ENCODE data around the gene DVL2.
"Not testable (repeated sequence)": the region's sequence is repeated elsewhere in the genome, so short reads cannot be mapped to it uniquely, and the experiment has no call there.

Gene DVL2

GRCh38 chr17:7254511-7254910 is 20.2 kb upstream of the DVL2 start:
- no peak for DNase-seq

GRCh38 chr17:7253082-7253481 is 18.8 kb upstream of the DVL2 start:
- DNase-seq = no peak

- DNase-seq = peak; percentile 91
Measured at GRCh38 chr17:7252176-7253043, 18.1 kb upstream of the DVL2 start, which contains the start of gene ELP5. TSS of gene ELP5 (plus strand) at chr17:7252215. CDS start at chr17:7252551, 336 bp downstream.

- DNase-seq = peak; percentile 97
Measured at GRCh38 chr17:7251661-7252175, 17.4 kb upstream of the DVL2 start, which contains the start of gene CTDNEP1. TSS of gene CTDNEP1 (minus strand) at chr17:7251734. CDS start at chr17:7251296, 438 bp downstream.

- no peak for DNase-seq
Measured at GRCh38 chr17:7250695-7251627, 16.6 kb upstream of the DVL2 start.

GRCh38 chr17:7249830-7250229 is 15.5 kb upstream of the DVL2 start:
- DNase-seq = no peak

GRCh38 chr17:7249214-7249613 is 14.9 kb upstream of the DVL2 start:
- DNase-seq = no peak

GRCh38 chr17:7248796-7249195 is 14.5 kb upstream of the DVL2 start:
- no peak for DNase-seq

DNA sequence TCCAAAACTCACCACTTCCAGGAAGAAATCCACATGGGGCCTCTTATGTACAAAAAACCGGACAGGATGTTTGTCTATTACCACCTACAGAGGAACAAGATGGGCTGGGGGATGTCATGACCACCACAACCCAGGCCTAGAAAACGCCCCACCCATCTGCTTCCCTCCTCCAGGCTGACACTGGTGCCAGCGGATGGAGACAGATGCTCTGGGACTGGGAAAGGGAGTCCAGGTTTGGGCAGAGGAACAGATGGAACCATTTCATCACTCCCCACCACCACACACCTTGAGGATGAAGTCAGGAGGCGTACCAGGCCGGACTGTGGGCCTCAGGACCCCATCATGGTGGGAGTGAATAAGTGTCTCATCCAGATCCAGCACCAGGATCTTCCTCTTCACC is 12.5 kb upstream of the DVL2 start:
- no peak for DNase-seq

GRCh38 chr17:7243838-7244237 is 9.5 kb upstream of the DVL2 start:
- not testable (repeated sequence) for DNase-seq

- DNase-seq = no peak
Measured at GRCh38 chr17:7243453-7243729, 9.1 kb upstream of the DVL2 start.

- peak; percentile 95 for DNase-seq
Measured at GRCh38 chr17:7242717-7243452, 8.6 kb upstream of the DVL2 start.

DNA sequence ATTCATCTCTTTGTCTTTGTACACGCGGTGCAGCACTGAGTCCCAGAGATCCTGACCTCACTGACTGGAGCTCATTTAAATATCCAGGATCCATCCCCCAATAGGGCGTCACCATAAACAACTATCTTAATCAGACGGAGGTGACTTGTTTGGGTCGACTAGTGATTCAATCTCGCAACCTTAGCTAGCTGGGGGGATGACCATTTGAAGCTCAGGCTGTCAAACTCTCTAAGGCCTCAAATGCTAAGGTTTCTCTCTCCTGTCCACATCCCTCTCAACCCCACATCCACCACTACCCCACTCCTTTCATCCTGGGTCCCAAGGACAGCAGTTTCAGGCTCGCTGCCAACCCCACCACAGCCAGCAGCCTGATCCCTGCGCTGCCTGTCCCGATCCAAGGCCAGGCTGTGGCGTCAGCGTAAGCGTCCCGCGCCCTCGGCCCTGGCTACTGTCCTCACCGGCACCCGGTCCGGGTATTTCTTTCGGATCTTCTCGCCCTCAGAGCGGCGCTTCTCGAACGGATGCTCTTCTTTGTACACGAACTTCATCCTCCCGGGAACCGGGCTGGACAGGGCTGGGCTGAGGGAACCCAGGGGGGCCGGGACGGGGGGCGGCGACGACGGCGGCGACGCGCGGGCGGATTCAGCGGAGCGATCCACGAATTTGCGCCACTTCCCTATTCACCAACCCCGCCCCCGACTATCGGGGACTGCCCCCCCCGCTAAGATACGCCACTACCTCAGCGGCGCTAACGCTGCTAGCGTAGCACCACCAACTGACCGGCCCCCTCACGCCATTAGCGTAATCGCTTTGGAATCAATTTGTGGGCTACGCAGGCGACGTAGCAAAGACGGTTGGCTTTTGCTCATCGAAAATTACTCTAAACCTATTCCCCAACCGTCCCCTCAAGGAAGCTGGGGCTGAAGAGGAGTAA is 7.7 kb upstream of the DVL2 start, which contains the start of gene GABARAP:
Gene GABARAP (minus strand): TSS at position 667 of the 934 bp plus-strand sequence. CDS start 119 bp downstream, at position 548.
- peak; percentile 89 for DNase-seq

- DNase-seq = peak; percentile 37
Measured at GRCh38 chr17:7241090-7241733, 6.9 kb upstream of the DVL2 start.

GRCh38 chr17:7240375-7240774 is 6.1 kb upstream of the DVL2 start:
- no peak for DNase-seq

DNA sequence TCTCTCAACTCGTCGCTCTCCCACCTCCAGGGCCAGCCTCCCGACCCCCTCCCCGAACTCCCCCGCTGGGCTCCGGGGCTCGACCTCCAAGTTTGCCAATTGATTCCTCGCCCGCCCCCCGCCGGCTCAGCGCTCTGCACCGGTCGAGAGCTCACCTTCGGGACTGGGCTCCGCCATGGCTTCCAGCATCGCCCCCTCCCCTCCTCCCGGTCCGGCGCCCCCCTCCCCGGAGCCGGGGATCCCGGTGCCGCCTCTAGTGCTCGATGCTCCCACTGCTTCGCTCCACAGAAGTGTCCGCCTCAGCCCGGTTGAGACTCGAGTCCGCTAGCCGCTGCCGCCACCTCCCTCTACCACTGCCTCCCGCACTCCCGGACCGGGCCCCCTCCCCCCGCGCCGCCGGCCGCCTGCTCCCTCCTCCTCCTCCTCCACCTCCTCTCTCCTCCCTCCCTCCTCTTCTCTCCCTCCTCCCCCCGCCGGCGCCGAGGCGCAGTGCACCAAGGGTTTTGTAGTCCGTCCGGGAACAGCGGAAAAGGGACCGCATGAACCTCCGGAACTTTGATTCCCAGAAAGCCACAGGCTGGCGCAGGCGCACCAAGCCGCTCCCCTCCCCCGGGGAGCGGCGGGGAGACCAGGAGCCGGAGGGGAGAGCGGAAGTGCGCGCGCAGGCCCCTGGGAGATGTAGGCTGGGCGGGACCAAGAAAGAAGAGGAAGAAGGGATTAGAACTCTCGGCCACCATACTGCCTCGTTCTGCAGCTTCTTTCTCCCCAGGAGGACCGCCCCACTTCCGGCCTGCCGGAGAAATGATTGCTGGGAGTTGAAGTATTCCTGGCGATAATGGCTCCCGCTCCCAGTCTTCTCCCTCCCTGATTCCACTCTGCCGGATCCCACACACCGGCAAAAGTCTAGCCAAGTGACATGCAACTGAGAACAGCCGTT is 5.0 kb upstream of the DVL2 start, which contains the start of gene PHF23:
Gene PHF23 (minus strand): TSS at position 367 of the 937 bp plus-strand sequence. CDS start 178 bp downstream, at position 189.
- DNase-seq = peak; percentile 98

GRCh38 chr17:7238420-7239090 is 4.2 kb upstream of the DVL2 start:
- DNase-seq = peak; percentile 52

DNA sequence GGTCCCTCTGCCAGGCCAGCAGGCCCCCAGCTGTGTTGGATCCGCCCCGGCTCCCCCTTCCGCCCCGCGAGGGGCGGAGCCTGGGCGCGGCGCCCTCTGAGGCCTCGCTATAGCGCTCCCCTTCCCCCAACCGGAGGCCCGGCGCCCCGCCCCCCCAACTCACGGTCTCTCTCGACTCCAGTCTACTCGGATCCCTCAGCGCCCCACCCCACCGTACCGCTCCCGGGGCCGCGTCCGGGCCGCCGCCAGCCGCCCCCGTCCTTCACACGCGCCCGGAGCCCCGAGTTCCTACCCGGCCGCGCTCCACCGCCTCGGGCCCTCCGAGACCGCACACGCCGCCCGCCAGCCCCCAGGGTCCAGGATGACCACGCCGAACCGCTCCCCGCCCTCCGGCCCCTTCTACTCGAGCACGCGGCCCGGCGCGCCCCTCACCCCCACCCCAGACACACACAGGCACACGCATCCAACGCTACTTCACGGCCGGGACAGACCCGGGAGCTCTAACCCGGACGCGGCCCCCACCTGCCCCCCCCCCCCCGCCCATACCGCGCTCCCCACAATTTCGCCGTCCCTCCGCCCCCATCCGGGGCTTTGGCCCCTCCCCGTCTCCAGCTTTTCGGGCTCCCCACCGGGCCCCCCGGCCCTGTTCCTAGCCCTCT is 3.6 kb upstream of the DVL2 start:
- peak; percentile 76 for DNase-seq
